Activated naive CD4-positive, alpha-beta T cell treated with anti-CD3 and anti-CD28 coated beads, Interleukin-2, amount 50 U/mL, for 24 hours (primary cell): ENCODE data around the gene G2E3.
"Not testable (repeated sequence)": the region's sequence is repeated elsewhere in the genome, so short reads cannot be mapped to it uniquely, and the experiment has no call there.

Experiments used
- H3K27ac Mint-ChIP-seq: one replicate; pipeline ENCODE4 v1.8.0; 2021; ENCODE audit warnings: mild to moderate bottlenecking, mixed read lengths
- H3K27me3 Mint-ChIP-seq: one replicate; pipeline ENCODE4 v1.8.0; 2021; ENCODE audit warnings: mixed read lengths
- H3K36me3 Mint-ChIP-seq: one replicate; pipeline ENCODE4 v1.8.0; 2021; ENCODE audit warnings: mixed read lengths
- H3K4me1 Mint-ChIP-seq: one replicate; pipeline ENCODE4 v1.8.0; 2021; ENCODE audit warnings: mixed read lengths
- H3K4me3 Mint-ChIP-seq: one replicate; pipeline ENCODE4 v1.8.0; 2021; ENCODE audit warnings: mild to moderate bottlenecking, mixed read lengths
- H3K9me3 Mint-ChIP-seq: one replicate; pipeline ENCODE4 v1.8.0; 2021; ENCODE audit warnings: mixed read lengths

Gene G2E3

GRCh38 chr14:30547388-30548048 is 11.4 kb upstream of the G2E3 start:
- H3K36me3 Mint-ChIP-seq = peaks cover 1% of the 10 kb centered on the region
- peaks cover 12% of the 10 kb centered on the region for H3K27me3 Mint-ChIP-seq
- no peak overlapping the region for H3K4me3 Mint-ChIP-seq
- no peaks in the 10 kb centered on the region for H3K9me3 Mint-ChIP-seq
- H3K27ac Mint-ChIP-seq = no peak overlapping the region
- H3K4me1 Mint-ChIP-seq = no peaks in the 10 kb centered on the region

DNA sequence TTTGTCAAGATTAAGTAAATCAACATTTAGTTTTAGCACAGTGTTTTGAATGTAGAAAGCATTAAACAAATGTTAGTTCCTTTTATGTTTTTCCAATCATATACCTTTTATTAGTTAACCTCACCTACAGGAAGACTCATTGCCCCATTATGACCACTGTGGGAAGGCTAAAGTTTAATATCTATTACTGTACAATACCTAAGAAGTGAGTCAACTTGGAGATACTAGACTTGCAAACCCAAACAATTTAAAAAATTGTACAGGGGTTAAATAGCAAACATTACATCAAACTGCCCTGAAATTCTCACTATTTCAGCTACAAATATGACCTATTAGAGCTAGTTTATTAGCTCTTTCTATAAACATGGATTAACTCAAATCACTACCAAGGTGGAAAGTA is 8.6 kb upstream of the G2E3 start:
- Mint-ChIP-seq H3K9me3 (no peaks in the 10 kb centered on the region), H3K4me3 (no peak overlapping the region), H3K27me3 (peaks cover 12% of the 10 kb centered on the region), H3K36me3 (peaks cover 1% of the 10 kb centered on the region), H3K4me1 (no peaks in the 10 kb centered on the region), H3K27ac (no peak overlapping the region)

DNA sequence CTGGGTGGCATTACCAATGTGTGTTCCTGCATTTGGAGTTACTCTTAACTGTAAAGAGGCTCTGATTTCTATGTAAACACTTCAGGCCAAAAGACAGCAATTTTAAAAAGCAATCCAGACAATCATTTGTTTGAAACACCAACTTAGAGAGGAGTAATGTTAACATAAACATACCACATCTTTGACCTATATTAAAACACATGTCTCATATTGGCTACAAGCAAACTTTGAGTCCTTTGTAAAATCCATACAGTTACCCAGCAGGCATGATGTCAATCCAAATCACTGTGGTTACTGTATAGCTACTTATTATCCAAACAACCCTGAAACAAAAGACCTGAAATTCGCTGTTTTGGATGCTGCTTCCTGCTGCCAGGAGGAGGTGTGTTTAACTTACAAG is 7.5 kb upstream of the G2E3 start:
- H3K36me3 Mint-ChIP-seq = peaks cover 1% of the 10 kb centered on the region
- H3K9me3 Mint-ChIP-seq = no peaks in the 10 kb centered on the region
- no peaks in the 10 kb centered on the region for H3K4me1 Mint-ChIP-seq
- H3K4me3 Mint-ChIP-seq = no peak overlapping the region
- peaks cover 12% of the 10 kb centered on the region for H3K27me3 Mint-ChIP-seq
- H3K27ac Mint-ChIP-seq = no peak overlapping the region

DNA sequence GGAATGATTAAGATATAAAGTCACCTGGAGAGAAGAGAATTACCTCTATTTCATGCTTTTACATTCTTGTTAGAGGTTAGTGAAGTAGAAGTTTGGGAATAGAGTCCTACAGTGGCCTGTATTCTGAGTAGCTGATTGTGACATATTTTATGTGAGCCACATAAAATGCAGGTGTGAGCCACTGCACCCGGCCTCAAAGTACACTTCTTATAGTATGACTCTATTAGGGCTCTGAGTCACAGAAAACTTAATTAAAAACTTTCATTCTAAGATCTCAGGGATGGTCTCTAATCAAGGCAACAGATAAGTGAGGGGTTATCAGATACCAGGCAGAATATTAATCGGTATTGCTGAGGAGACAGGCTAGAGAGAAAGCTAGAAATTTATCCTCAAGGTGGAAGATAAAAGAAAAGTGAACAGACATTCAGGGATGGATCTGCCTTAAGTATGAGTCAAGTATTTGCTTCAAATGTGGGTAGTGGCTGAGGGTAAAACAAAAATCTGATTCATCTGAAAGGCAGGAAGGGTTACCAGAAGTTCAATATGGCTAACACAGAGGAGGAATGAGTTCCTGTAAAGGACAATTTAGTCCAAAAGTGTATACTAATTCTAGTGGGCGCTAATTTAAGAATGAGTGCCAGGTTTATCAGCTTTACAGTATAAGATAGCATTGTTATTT is 5.5 kb upstream of the G2E3 start:
- H3K4me1 Mint-ChIP-seq = peaks cover 5% of the 10 kb centered on the region
- H3K27me3 Mint-ChIP-seq = peaks cover 7% of the 10 kb centered on the region
- H3K36me3 Mint-ChIP-seq = no peaks in the 10 kb centered on the region
- H3K4me3 Mint-ChIP-seq = no peak overlapping the region
- H3K27ac Mint-ChIP-seq = no peak overlapping the region
- no peaks in the 10 kb centered on the region for H3K9me3 Mint-ChIP-seq

GRCh38 chr14:30558362-30558674 is 640 bp upstream of the G2E3 start:
- Mint-ChIP-seq H3K27ac (peak overlapping the region; percentile 99), H3K4me3 (peak overlapping the region; percentile 99), H3K4me1 (peaks cover 32% of the 10 kb centered on the region), H3K27me3 (no peaks in the 10 kb centered on the region), H3K36me3 (peaks cover 5% of the 10 kb centered on the region), H3K9me3 (no peaks in the 10 kb centered on the region)

DNA sequence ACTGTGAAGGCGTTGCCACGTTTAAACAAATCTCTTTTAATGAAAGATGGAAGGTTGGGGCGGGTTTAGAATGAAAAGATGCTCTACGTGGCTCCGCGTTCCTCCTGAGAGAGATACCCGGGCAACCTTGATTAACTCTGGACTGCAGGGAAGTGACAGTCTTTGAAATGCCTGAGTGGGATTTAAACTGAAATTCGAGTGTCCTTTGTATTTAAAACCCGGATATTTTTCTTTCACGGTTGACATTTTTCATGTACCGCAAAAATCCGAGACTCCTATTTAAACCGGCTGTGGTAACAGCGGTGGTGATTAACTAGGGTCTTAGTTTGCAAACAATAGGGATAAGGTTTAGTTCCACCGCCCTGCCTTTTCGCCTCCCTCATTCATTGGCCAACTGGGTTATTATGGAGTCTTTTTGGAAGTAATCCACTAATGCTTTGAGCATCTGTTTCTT is 707 bp downstream of the G2E3 start:
- no peaks in the 10 kb centered on the region for H3K27me3 Mint-ChIP-seq
- no peaks in the 10 kb centered on the region for H3K9me3 Mint-ChIP-seq
- H3K4me3 Mint-ChIP-seq = peak overlapping the region; percentile 99
- H3K4me1 Mint-ChIP-seq = peaks cover 37% of the 10 kb centered on the region
- peak overlapping the region; percentile 99 for H3K27ac Mint-ChIP-seq
- peaks cover 5% of the 10 kb centered on the region for H3K36me3 Mint-ChIP-seq

- no peaks in the 10 kb centered on the region for H3K9me3 Mint-ChIP-seq
- peaks cover 5% of the 10 kb centered on the region for H3K36me3 Mint-ChIP-seq
- H3K4me3 Mint-ChIP-seq = peak overlapping the region; percentile 87
- H3K4me1 Mint-ChIP-seq = peaks cover 45% of the 10 kb centered on the region
- peak overlapping the region; percentile 11 for H3K27ac Mint-ChIP-seq
- no peaks in the 10 kb centered on the region for H3K27me3 Mint-ChIP-seq
These were observed 1.6 kb downstream of the G2E3 start for GRCh38 chr14:30560581-30560980.

- peaks cover 8% of the 10 kb centered on the region for H3K36me3 Mint-ChIP-seq
- H3K9me3 Mint-ChIP-seq = no peaks in the 10 kb centered on the region
- peak overlapping the region; percentile 47 for H3K4me3 Mint-ChIP-seq
- H3K4me1 Mint-ChIP-seq = peaks cover 74% of the 10 kb centered on the region
- H3K27me3 Mint-ChIP-seq = no peaks in the 10 kb centered on the region
- no peak overlapping the region for H3K27ac Mint-ChIP-seq
These were observed 5.4 kb downstream of the G2E3 start for GRCh38 chr14:30564235-30564867.

DNA sequence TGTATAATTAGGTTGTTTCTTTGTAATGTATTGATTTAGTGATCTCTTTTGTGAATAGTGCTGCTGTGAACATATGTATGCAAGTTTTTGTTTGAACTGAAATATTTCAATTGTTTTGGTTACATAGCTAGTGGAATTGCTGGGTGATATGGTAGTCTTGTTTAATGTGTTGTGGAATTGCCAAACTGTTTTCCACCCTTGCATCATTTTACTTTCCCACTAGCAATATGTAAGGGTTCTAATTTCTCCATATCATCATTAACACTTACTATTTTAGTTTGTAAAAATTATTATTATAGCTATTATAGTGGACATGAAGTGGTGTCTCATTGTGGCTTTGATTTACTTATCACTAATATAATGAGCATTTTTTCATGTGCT is 5.9 kb downstream of the G2E3 start:
- Mint-ChIP-seq H3K27me3 (no peaks in the 10 kb centered on the region), H3K9me3 (no peaks in the 10 kb centered on the region), H3K27ac (no peak overlapping the region), H3K36me3 (peaks cover 8% of the 10 kb centered on the region), H3K4me3 (peak overlapping the region; percentile 47), H3K4me1 (peaks cover 79% of the 10 kb centered on the region)

GRCh38 chr14:30569216-30569902 is 10.4 kb downstream of the G2E3 start:
- Mint-ChIP-seq H3K36me3 (peaks cover 6% of the 10 kb centered on the region), H3K4me3 (peak overlapping the region; percentile 31), H3K27ac (no peak overlapping the region), H3K9me3 (no peaks in the 10 kb centered on the region), H3K4me1 (peaks cover 97% of the 10 kb centered on the region), H3K27me3 (no peaks in the 10 kb centered on the region)

DNA sequence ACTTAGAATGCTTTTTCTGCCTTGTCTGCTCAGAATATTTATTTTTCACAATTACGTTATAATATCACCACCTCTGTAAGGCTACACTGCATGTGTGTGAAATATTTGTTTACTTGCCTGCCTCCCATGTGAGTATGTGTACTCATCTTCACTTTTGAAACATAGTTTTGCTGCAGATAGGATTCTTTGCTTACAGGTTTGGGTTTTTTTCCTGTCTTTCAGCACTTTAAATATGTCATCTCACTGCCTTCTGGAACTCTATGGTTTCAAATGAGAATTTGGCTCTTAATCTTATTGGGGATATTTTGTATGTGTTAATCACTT is 10.9 kb downstream of the G2E3 start:
- Mint-ChIP-seq H3K27ac (no peak overlapping the region), H3K36me3 (peaks cover 8% of the 10 kb centered on the region), H3K9me3 (no peaks in the 10 kb centered on the region), H3K4me3 (no peak overlapping the region), H3K4me1 (peaks cover 97% of the 10 kb centered on the region), H3K27me3 (no peaks in the 10 kb centered on the region)

- H3K4me3 Mint-ChIP-seq = no peak overlapping the region
- H3K27ac Mint-ChIP-seq = no peak overlapping the region
- H3K27me3 Mint-ChIP-seq = no peaks in the 10 kb centered on the region
These were observed 13.3 kb downstream of the G2E3 start for GRCh38 chr14:30572237-30572636.

GRCh38 chr14:30572771-30573170 is 13.8 kb downstream of the G2E3 start:
- Mint-ChIP-seq H3K36me3 (peaks cover 8% of the 10 kb centered on the region), H3K9me3 (no peaks in the 10 kb centered on the region), H3K4me1 (peaks cover 93% of the 10 kb centered on the region), H3K27ac (no peak overlapping the region), H3K27me3 (no peaks in the 10 kb centered on the region), H3K4me3 (no peak overlapping the region)

More at GRCh38 chr14:30572237-30572636, 13.3 kb downstream of the G2E3 start:
- H3K4me1 Mint-ChIP-seq = peaks cover 93% of the 10 kb centered on the region
- no peaks in the 10 kb centered on the region for H3K9me3 Mint-ChIP-seq
- peaks cover 8% of the 10 kb centered on the region for H3K36me3 Mint-ChIP-seq

DNA sequence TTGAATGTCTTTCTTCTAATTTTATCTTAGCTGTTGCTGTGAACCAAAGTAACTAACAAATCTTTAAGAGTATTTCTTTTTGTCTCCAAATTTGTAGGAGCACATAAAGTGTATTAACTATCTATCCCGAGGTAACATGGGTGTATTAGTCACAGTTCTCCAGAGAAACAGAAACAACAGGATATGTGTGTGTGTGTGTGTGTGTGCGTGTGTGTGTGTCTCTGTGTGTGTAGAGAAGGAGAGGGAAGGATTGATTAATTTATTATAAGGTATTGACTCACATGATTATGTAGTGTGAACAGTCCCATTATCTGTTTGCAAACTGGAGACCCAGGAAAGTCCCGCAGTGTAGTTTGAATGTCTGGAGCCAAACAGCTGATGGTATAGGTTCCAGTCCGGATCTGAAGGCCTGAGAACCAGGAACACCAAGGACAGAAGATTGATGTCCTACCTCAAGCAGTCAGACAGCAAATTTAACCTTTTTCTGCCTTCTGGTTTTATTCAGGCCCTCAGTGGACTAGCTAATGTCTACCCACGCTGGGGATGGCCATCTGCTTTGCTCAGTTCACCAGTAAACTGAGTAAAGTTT is 14.4 kb downstream of the G2E3 start:
- Mint-ChIP-seq H3K4me1 (peaks cover 93% of the 10 kb centered on the region), H3K4me3 (no peak overlapping the region)

GRCh38 chr14:30573966-30574365 is 15.0 kb downstream of the G2E3 start:
- Mint-ChIP-seq H3K4me1 (peaks cover 92% of the 10 kb centered on the region), H3K27ac (no peak overlapping the region), H3K36me3 (peaks cover 10% of the 10 kb centered on the region), H3K4me3 (no peak overlapping the region), H3K27me3 (no peaks in the 10 kb centered on the region), H3K9me3 (no peaks in the 10 kb centered on the region)

More for the DNA sequence above, 14.4 kb downstream of the G2E3 start:
- H3K36me3 Mint-ChIP-seq = peaks cover 8% of the 10 kb centered on the region
- H3K27ac Mint-ChIP-seq = no peak overlapping the region
- no peaks in the 10 kb centered on the region for H3K27me3 Mint-ChIP-seq
- H3K9me3 Mint-ChIP-seq = no peaks in the 10 kb centered on the region

DNA sequence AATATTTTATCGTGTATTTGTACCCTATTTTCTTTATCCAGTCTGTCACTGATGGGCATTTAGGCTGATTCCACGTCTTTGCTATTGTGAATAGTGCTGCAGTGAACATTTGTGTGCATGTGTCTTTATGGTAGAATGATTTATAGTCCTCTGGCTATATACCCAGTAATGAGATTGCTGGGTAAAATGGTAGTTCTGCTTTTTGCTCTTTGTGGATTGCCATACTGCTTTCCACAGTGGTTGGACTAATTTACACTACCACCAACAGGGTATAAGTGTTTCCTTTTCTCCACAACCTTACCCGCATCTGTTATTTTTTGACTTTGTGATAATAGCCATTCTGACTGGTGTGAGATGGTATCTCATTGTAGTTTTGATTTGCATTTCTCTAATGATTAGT is 15.8 kb downstream of the G2E3 start:
- H3K27ac Mint-ChIP-seq, H3K4me3 Mint-ChIP-seq, H3K9me3 Mint-ChIP-seq, H3K27me3 Mint-ChIP-seq, H3K36me3 Mint-ChIP-seq: not testable (repeated sequence)
- H3K4me1 Mint-ChIP-seq = peaks cover 89% of the 10 kb centered on the region
